TTC549 (cell line): ENCODE data around the gene NDC1.

Source experiments
- FAIRE-seq: peaks from 2 replicates; lab custom pipeline; 2012; peaks lifted over from hg19 to GRCh38; lab: Jason Lieb, UNC

Gene NDC1

DNA sequence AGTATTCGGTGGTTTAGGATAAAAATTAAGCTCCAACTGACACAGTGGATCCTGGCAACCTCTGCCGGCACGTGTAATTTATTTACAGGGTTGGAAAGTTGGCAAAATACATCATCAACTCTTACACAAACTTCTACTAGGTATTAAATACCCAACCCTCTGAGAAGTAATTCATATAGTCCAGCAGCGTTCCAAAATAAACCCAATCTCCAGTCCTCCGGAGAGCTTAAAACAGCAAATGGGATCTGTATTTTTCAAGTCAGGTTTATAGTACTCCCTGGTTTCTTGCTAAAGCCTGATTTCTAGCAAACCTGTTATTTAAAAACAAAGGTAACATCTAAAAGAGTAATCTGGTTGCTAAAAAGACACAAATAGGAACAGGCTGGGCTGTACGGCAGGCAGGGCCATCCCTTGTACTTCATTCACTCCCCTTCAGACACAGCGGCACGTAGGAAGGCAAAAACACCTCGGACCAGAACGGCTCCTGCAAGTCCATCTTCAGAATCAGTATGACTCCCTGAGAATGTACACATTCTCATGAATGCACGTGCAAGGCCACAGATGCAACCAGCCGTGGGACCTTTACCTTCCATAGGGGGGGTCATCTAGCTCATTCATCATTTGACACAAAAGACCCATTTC lies 107.8 kb downstream of the NDC1 start:
- FAIRE-seq: no peak

- no peak for FAIRE-seq
Observed at GRCh38 chr1:53729456-53730223, 108.5 kb downstream of the NDC1 start.

DNA sequence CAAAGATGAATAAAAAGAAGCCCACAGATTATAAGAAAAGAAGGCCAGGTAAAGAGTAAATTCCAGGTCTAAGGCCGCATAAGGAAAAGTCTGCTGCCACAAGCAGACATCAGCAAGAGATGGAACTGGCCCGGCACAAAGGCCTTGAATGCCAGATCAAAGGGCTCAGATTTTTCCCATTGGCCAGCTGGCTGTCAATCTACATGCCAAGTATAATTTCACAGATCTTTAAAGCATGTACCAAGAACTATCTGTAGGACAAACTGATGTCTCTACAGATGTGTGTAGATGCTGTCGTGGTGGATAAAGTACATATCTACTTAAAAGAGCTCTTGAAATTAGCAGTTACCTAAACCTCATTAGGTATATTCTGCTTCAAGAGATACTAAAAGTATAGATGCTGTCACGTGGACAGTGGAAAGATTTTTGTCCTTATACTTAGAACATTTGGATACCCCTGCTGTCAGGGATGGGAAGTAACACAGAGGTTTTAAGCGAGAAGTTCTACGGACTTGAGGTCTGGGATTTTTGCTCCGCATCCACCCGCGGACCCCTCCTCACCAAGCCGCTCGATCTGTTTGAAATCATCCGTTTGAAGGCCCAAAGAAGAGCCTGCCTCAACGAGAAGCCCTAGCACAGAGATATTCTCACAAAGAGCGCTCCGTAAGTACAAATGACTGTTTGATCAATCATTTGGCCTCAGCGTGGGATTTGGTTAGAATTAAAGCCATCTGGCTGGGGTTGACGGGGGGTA lies 109.2 kb downstream of the NDC1 start:
- no peak for FAIRE-seq

DNA sequence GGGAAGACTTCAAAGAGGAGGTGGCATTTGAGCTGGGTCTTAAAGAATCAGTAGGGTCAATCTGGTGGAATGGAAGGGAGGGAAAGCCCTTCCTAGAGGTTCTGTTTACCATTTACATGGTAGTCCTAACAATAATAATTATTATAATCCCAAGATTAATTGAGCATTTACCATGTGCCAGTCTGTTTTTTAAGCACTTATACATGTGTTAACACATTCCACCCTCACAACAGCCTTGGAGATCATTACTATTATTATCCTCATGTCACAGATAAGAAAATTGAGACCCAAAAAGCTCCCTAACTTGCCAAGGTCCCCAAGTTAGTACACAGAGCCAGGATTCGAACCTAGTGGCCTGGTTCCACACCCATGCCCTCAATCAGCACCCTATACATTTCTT lies 109.9 kb downstream of the NDC1 start:
- FAIRE-seq: no peak

DNA sequence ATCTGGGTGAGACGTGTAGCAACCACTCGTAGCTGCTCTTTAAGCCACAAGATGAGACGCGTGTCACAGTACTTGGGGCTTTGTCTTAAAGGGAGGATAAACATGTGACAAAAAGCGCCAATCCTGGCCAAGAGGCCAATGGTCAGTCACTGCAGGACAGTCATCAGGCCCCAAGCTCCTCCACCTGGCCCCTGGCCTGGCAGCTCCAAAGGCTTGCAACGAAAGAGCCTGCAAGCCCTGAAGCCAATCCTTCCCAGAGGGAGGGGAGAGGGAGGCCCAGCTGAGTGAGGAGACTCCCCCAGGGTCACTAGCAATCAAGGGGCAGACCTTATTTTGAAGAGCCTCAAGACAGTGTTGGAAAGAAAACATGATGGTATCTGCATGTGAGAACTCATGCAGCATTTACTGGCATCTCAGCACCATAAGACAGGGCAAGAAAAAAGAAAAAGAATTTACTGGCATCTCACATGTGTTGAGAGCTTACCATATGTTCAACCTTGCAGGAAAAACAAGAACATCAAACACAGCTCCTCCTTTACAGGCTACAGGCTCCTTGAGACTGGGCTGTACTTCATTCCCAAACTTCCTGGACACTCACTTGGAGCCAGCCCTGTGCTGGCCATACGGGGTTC lies 110.5 kb downstream of the NDC1 start:
- FAIRE-seq: no peak

DNA sequence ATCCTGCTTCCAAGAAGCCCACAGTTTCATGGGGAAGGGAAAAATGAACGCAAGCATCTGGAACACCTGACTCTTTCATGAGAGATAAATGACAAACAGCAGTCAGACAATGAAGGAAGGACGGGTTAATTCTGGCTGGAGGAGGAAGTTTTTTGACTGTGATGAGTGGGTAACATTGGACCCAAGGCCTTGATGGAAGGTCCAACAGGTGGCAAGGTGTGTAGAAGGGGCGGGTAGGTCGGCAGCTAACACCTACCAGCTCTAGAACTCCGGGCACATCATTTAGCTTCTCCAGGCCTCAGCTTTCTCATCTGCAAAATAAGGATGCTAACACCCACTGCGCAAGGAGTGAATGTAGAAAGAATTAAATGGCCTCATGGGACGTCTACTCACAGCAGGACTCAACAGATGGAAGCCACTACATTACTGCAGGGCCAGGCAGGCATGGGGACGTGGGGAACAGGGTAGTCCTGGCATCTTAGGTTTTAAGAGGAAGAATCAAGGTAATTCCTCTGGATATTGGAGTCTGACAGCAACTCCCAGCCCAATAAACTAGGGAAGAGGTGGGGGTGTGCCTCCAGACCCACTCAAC lies 112.0 kb downstream of the NDC1 start:
- no peak for FAIRE-seq

DNA sequence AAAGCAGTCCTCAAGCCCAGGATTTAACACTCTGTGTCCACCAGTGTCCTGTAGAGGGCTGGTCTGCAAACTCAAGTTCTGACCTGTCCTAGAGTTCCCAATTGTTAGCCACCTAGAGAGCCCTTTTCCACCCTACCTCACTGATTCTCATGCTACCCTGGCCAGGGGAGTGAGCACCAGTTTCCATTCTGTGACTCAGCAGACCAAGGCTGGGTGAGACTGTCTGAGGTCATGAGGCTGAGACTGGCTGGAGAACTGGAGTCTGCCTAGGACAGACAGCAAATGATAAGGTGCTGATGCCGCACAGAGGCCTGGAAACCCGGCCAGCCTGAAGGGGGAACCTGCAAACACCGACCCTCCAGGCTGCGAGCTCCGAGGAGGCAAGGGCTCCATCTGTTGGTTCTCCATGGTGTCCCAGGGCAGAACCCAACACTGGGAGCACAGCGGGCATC lies 112.8 kb downstream of the NDC1 start:
- no peak for FAIRE-seq

DNA sequence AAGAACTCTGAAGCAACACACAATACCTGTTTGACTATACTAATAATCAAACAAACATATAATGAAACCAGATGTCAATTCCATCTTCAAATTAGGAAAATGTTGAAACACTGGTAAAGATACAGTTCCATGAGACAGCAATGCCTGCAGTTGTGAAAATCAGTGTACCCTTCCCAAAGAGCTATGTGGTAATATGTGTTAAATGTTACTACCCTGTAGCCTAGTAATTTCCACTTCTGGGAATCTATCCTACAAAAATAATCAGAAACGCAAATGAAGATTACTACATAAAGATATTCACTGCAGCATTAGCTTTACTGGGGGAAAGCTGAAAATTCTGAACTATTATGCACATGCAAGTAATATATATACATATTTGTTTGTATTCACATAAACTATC lies 116.1 kb downstream of the NDC1 start:
- no peak for FAIRE-seq

DNA sequence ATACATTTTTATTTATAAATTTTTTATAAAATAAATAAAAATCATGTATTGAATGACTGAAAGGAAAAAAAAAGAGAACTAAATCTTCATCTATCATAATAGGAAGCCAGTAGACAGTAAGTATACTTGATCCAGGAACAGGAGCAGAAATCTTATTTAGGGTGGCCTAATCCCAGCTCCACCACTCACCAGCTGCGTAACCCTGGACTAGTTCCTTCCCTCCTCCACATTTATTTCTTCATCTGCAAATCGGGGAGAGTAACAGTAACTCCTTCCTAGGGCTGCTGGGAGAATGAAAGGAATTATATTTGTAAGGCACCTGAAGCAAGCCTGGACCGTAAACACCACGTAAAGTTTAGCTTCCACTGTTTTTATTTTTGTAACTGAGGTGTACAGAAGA lies 117.0 kb downstream of the NDC1 start:
- no peak for FAIRE-seq

- no peak for FAIRE-seq
Observed at GRCh38 chr1:53719469-53719868, 118.6 kb downstream of the NDC1 start.

DNA sequence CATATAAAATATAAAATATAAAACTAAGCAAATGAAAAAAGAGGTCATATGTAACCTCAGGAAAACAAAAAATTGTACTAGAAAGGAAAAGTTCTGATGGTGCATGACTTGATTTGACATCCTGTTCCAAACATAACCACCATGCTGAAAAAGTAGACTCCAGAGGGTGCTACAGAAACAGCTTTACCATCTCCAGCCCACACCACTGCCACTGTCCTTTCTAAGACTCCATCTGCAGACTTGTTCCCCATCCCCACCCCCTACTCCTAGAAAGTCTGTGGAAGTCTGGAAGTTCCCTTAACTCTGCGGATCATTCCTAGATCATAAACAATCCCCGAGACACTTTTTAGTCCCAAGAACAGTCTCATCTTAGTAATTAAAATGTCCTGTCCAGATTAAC lies 119.7 kb downstream of the NDC1 start:
- FAIRE-seq: no peak

DNA sequence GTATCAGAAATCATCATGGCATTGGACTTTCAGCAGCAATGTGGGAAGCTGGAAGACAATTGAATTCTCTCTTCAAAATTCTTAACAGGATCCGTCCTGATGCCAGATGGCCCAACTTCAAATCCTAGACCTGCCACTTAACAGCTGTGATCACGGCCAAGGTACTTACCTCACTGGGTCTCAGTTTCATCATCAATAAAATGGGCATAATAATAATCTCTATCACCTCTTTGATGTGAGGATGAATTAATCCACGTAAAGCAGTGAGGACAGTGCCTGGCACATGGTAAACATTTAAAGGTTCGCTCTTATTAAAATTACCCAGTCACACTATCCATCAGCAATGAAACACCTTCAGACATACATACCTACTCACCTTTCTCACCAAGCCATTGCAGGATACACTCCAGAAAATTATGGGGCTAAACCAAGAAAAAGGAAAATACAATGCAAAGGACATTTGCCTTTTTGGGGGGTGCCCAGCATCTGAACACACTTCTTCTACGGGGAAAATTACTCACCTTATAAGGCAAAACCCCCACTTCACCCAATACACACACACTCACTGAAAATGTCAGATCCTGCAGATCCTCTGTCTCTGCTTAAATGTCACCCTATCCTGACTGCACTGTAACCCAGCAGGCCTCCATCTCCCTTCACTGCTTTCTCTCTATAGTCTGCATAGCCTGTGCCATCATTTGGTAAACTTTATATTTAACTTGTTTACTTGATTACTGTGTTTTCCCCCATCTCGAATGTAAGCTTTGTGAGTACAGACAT lies 120.9 kb downstream of the NDC1 start:
- no peak for FAIRE-seq

GRCh38 chr1:53716150-53716549 lies 121.9 kb downstream of the NDC1 start:
- no peak for FAIRE-seq

DNA sequence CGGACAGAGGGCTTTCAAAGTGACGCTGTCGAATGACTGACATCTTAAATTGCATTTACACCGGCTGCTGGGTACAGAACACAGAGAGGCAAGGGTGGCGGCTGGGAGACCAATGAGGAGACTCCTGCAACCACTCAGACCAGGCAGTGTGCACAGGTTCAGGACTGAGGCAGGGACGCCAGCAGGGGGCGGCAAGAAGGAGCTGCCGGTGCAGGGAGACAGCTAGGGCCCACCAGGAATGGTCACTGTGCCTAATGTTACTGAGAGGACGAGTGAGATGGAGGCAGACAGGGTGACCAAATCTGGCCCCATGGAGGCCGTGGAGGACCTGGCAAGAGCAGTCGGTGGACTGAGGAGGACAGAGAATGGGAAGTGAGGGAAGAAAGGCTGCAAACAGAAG lies 122.6 kb downstream of the NDC1 start:
- FAIRE-seq: no peak
